HG03039 (cell line): ENCODE results near the gene EFCAB8.

Experiments used
- ATAC-seq: cut with Tn5 transposase; IDR thresholded peaks from one replicate; pipeline ENCODE4 v1.9.1; 2021; ENCODE audit warnings: mild to moderate bottlenecking, moderate library complexity; ENCODE audit not compliant: unreplicated experiment

The EFCAB8 gene

DNA sequence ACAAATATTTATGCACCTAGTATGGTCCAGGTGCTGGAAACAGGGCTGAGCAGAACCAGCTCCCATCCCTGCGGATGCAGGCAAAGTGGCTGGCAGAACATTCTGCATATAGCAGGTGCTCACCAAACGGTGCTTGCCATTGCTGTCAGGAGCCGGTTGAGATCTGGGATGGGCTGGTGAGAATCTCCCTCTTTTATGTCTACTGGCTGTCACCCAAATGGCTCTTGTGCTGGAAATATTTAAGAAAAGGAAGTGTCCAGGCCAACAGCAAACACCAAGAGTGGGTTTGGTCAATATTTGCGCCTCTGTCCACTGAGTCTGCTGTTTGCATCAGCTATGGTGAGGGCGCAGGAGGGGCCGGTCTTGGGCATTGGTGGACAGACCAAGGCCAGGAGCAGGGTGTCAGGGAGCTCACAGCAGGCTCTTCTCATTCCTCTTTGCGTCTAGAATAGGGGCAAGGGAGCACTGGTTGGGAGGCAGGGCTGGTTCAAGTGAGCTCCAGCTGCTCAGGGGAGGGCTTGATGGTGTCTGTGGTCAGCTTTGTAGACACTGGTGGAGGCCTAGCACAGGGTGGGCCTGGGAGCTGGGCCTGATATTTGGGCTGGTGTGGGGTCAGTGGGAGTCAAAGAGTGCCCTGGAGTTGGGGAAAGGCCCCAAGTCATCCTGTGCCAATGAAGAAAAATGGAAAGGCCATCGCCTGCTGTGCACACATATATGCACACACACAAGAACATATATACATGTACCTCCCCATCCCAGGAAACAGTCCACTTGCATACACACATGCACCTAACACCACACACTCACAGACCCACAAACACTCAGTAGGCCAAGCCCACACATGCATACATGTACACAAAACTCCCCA is 147.4 kb downstream of the EFCAB8 start:
- no peak for ATAC-seq

GRCh38 chr20:33006776-33007375 is 148.2 kb downstream of the EFCAB8 start:
- no peak for ATAC-seq

DNA sequence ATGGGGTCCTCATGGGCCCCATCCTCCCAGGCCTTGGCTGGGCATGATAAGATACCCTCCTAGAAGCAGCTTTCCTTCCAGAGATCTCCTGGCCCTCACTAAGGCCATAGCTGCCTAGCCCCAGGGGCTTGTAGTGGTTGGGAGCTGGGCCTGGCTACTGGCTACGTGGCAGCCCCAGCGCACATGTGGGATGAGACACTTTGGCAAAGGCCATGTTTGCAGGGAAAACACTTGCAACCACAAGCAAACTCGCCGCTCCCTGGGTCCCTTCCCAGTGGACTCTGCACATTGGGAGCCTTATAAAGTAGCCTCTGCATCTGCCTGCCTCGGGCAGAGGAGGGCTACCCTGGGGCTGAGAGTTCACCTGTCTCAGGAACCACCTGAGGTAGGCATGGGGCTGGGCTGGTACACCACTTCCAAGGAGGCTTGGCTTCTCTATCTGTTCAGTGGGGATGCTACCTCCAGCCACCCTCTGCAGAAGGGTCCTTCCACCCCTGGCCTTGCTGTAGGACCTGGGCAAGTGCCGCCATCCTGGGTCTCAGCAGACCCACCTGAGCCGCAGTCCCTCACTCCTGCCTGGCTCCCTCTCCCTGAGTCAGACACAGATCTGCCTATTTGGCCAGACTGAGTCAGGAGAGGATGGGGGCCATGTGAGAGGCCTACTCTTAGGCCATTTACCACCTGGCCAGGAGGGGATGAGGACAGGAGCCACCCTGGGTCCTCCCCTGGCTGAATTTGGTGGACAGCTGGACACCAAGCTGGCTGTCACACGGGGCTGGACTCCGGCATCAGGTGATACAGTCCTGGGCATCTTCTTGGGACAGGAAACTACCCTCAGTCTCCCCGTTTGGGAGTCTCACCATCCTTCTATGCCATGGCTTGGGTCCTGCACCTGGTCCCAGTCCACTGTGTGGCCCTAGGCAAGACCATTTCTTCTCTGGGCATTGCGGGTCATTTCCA is 148.9 kb downstream of the EFCAB8 start, which contains the start of gene BPIFB2:
BPIFB2 (plus strand) TSS at position 329 of the 960 bp plus-strand sequence. CDS start 871 bp downstream, outside the sequence.
- ATAC-seq, result no peak

- ATAC-seq, result no peak
These were observed 149.9 kb downstream of the EFCAB8 start for GRCh38 chr20:33008336-33009213.

DNA sequence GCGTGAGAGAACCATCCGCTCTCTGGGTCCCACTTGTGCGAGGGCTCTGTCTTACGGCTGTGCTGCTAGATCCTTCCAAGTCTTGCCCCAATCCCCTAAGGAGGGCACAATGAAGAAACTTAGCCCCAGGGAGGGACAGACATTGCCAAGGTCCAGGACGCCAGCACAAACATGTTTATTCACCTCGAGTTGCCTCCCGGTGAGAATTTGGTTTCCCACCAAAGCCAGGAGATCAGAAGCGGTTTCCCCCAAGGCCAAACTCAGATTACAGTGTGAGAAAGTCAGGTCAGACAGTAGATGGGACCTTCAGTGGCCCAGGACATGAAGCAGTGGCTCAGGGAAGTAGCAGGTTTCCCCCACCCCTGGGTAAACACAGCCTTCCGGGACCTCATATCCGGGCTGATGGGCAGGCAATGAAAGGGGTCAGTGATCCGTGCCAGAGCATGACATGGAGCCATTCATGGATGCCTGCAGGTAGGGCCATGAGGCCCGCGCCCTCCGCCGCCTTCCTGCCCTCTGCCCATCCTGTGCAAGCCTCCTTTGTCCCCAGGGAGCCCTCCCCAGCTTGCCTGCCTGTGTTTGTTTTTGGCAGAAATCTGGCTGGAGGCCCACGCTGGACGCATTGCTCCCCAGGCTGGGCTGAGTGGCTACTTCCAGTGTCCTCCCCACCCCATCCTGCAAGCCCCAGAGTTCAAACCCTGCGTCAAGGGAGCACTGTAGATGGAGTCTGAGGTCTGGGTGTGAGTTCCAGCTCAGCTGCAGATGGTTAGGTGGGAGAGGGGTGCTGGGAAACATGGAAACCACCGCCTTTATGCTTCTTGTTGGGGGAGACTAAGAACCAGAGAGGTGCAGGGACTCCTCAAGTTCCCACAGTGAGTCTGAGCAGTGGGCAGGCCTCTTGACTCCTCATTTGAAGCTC is 150.8 kb downstream of the EFCAB8 start:
- ATAC-seq, result no peak

- ATAC-seq, result no peak
These were observed 151.4 kb downstream of the EFCAB8 start for GRCh38 chr20:33010133-33010504.

- no peak for ATAC-seq
These were observed 152.1 kb downstream of the EFCAB8 start for GRCh38 chr20:33010674-33011449.
